Sigmoid colon (tissue), 7 donors: ENCODE measurements around the gene CA12. TPM values are rescaled to one million over a fixed set of nuclear protein-coding genes. Genes with fewer than 3 reads are reported as not detected.

Experiments used
- DNase-seq: peaks from one replicate; pipeline ENCODE4 v3.0.0-alpha.2; 2019
- H3K27ac ChIP-seq, 4 donors: fragments of 200-600 bp; sonication (generic); one replicate each; pipeline ENCODE4 v1.5.1; 2016 to 2019; ENCODE audit warnings: mild to moderate bottlenecking in 1 of 4
- H3K27me3 ChIP-seq, 3 donors: fragments of 200-600 bp; sonication (generic); one replicate each; pipeline ENCODE4 v1.5.1; 2019; ENCODE audit warnings: mild to moderate bottlenecking in 1 of 3
- H3K36me3 ChIP-seq, 4 donors: fragments of 200-600 bp; sonication (generic); one replicate each; pipeline ENCODE4 v1.5.1; 2016 to 2019
- H3K4me1 ChIP-seq, 4 donors: fragments of 200-600 bp; sonication (generic); one replicate each; pipeline ENCODE4 v1.5.1; 2017 to 2019
- H3K4me3 ChIP-seq, 4 donors: fragments of 200-600 bp; sonication (generic); one replicate each; pipeline ENCODE4 v1.5.1; 2017 to 2019; ENCODE audit warnings: mild to moderate bottlenecking in 2 of 4, moderate library complexity in 1 of 4
- H3K9me3 ChIP-seq, 4 donors: fragments of 200-600 bp in 3 of 4; sonication (generic) in 3 of 4; one replicate each; pipeline versions ENCODE4 v1.5.1 to v1.6.1; 2013 to 2019
- EP300 ChIP-seq, 4 donors: sonication (generic); formaldehyde crosslinking; IDR thresholded peaks; one replicate each; pipeline ENCODE4 v1.6.1; 2017; ENCODE audit warnings: antibody characterized with exemption in 4 of 4
- POLR2A ChIP-seq, 2 donors: fragments of 450-650 bp; IDR thresholded peaks; one replicate each; pipeline ENCODE4 v1.6.1; 2016; ENCODE audit warnings: antibody characterized with exemption in 2 of 2, mild to moderate bottlenecking in 2 of 2, moderate library complexity in 2 of 2
- POLR2AphosphoS5 ChIP-seq, 4 donors: sonication (generic); formaldehyde crosslinking; IDR thresholded peaks; one replicate each; pipeline ENCODE4 v1.6.1; 2017; ENCODE audit warnings: antibody characterized with exemption in 4 of 4
- WGBS, 2 donors: extraction: QIAGEN DNeasy Blood & Tissue Kit; methylation state at CpG; one replicate each; pipeline ENCODE4 v1.1.7; 2013; 5-methylcytosine and 5-hydroxymethylcytosine counted together
- intact Hi-C: fragments of 100-400 bp; cut with DNase I; formaldehyde crosslinking; loops from one replicate; pipeline ENCODE4 v1.15.1; 2023
- polyA plus RNA-seq, 3 donors: library from polyadenylated mRNA; stranded (reverse); fragments of 200-250 nt; gene quantifications; one replicate each; pipeline ENCODE4 v1.2.3, GENCODE V29; 2013
- total RNA-seq, 4 donors: library from RNA; depleted of rRNA; stranded (reverse); fragments of >200 nt; gene quantifications; one replicate each; pipeline ENCODE4 v1.1.0, GENCODE V29; 2016
- TF ChIP-seq, protein P1 (sequence below), 4 experiments: fragments of 450-650 bp in 3 of 4; fragments of 200-600 bp in 1 of 4; IDR thresholded peaks; one replicate each; pipeline ENCODE4 v1.5.1; 2016 to 2019; ENCODE audit warnings: antibody characterized with exemption in 4 of 4, mild to moderate bottlenecking in 3 of 4, moderate library complexity in 2 of 4
- donor health status: healthy with polysubstance abuse.
- donor health status: Bipolar disorder and iron deficiency.
- donor health status: healthy.

Gene CA12
- total and polyA plus RNA-seq, 7 donors, result 0.14 to 76.2 (median 2.2) TPM

DNA sequence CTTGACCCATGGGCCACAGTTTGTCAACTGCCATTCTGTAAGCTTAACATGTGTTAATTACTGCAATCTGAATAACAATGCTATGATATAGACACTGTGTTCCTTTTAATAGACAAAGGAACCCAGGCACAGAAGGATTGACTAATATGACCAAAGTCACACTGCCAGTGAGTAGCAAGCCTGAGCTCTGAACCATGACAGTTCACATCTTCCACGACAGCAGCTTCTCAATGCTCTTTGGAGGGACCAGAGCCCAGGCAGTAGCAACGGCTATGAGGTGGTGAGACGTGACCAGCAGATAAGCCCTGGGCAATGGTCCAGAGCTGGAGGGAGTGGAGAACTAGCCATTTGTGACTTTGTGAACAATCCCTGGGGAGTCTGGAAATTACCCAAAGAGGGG lies 19.4 kb downstream of the CA12 start:
- intact Hi-C loops, result no loop called here
- Histone ChIP-seq H3K36me3 (no peaks in the 10 kb centered on the region), H3K4me3 (no peak overlapping the region), H3K27ac (no peak overlapping the region), H3K4me1 (no peaks in the 10 kb centered on the region), H3K9me3 (no peaks in the 10 kb centered on the region), H3K27me3 (no peaks in the 10 kb centered on the region)
- TF ChIP-seq POLR2A (IDR thresholded peaks at IDR 0.05), result no peak
- no peak for TF ChIP-seq EP300 (IDR thresholded peaks at IDR 0.05)
- TF ChIP-seq, protein P1, sequence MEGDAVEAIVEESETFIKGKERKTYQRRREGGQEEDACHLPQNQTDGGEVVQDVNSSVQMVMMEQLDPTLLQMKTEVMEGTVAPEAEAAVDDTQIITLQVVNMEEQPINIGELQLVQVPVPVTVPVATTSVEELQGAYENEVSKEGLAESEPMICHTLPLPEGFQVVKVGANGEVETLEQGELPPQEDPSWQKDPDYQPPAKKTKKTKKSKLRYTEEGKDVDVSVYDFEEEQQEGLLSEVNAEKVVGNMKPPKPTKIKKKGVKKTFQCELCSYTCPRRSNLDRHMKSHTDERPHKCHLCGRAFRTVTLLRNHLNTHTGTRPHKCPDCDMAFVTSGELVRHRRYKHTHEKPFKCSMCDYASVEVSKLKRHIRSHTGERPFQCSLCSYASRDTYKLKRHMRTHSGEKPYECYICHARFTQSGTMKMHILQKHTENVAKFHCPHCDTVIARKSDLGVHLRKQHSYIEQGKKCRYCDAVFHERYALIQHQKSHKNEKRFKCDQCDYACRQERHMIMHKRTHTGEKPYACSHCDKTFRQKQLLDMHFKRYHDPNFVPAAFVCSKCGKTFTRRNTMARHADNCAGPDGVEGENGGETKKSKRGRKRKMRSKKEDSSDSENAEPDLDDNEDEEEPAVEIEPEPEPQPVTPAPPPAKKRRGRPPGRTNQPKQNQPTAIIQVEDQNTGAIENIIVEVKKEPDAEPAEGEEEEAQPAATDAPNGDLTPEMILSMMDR (IDR thresholded peaks at IDR 0.05), result no peak
- no peak for TF ChIP-seq POLR2AphosphoS5 (IDR thresholded peaks at IDR 0.05)
- DNase-seq, result no peak
- WGBS, 2 donors, result 13 to 67% methylated on average over 3 of the region's 3 CpGs

DNA sequence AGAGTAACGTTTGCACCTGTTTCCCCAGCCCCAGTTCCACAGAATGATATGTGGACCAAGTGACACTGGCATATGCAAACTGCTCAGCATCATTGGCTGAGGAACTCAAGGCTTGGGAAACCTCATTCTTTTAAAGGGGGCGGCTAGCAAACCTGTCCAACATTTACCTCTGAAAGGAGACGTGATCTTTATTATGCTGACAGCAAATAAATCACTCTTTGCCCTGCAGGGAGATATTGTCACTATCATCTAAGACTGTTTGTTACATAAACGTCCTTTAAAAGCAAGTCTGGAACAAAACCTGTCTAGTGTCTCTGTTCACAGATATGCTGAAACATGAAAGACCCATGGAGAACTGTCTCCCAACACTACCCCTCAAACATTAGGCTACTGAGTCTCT lies 21.5 kb downstream of the CA12 start:
- Histone ChIP-seq H3K4me1 (no peaks in the 10 kb centered on the region), H3K27ac (no peak overlapping the region), H3K4me3 (no peak overlapping the region), H3K27me3 (no peaks in the 10 kb centered on the region), H3K9me3 (no peaks in the 10 kb centered on the region), H3K36me3 (no peaks in the 10 kb centered on the region)
- intact Hi-C loops, result no loop called here
- TF ChIP-seq, protein P1 (IDR thresholded peaks at IDR 0.05), result no peak
- TF ChIP-seq POLR2AphosphoS5 (IDR thresholded peaks at IDR 0.05) (no peak), POLR2A (IDR thresholded peaks at IDR 0.05) (no peak), EP300 (IDR thresholded peaks at IDR 0.05) (no peak)
- peak; percentile 19 for DNase-seq
- WGBS, 2 donors, result 36 to 70% methylated on average over 4 of the region's 4 CpGs

DNA sequence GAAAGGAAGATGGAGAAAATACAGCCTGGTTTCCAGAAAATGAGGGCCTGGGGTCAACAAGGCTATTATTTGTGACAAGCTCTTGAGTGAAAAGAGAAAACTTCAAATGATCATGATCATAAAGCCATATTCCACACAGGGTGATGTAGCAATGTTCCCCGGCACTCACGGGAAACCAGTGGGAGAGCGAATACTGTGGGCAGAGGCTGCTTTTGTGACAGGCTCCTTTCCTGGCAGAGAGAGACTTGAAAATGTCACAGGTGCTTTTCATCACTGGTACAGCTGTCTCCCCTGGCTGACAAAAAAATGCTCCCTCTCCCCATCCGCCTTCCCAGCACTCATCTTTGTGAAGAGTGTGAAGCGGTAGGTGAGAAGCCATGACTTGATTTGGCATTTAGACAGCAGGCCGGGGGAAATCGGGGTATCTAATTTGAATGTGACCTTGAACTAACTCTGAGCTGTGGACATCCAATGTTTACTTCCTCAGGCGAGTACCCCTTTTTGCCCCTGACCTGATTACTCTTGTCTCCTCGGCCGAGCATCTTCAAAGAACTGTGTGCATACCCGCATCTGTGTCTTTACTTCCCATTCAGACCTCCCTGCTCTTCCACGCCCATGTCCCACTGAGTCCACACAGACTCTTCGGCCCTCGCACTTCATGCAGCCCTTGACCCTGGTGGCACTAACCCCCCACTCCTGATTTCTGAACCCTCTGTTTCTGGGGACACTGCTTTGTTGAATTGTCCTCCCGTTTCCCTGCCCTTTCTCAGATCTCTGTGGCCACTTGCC lies 23.2 kb downstream of the CA12 start:
- intact Hi-C loops, result no loop called here
- no peaks in the 10 kb centered on the region for H3K27me3 ChIP-seq
- WGBS, 2 donors, result 20 to 69% methylated on average over 15 of the region's 15 CpGs

DNA sequence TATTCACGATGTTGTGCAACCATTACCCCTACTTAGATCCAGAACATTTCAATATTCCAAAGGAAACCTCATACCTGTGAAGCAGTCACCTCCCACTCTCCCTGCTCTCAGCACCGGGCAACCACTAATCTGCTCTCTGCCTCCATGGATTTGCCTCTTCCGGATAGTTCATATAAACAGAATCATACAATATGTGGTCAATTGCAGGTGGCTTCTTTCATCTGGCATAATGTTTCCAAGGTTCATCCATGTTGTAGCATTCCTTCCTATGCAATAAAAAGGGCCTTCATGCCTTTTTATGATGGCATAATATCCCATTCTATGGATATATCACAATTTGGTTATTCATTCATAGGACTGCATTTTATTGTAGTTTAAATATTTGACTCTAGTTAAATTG lies 23.9 kb downstream of the CA12 start:
- no peaks in the 10 kb centered on the region for H3K36me3 ChIP-seq
- no peaks in the 10 kb centered on the region for H3K9me3 ChIP-seq
- intact Hi-C loops, result no loop called here
- no peaks in the 10 kb centered on the region for H3K27me3 ChIP-seq
- H3K4me3 ChIP-seq, result no peak overlapping the region
- DNase-seq, result peak; percentile 7
- TF ChIP-seq POLR2A (IDR thresholded peaks at IDR 0.05), result no peak
- no peak for TF ChIP-seq EP300 (IDR thresholded peaks at IDR 0.05)
- TF ChIP-seq, protein P1 (IDR thresholded peaks at IDR 0.05), result no peak
- TF ChIP-seq POLR2AphosphoS5 (IDR thresholded peaks at IDR 0.05), result no peak
- 13 to 70% methylated on average over 3 of the region's 3 CpGs for WGBS, 2 donors
- H3K27ac ChIP-seq, result no peak overlapping the region
- no peaks in the 10 kb centered on the region for H3K4me1 ChIP-seq

More for the DNA sequence above, 23.2 kb downstream of the CA12 start:
- Histone ChIP-seq H3K4me1 (no peaks in the 10 kb centered on the region), H3K27ac (no peak overlapping the region), H3K9me3 (no peaks in the 10 kb centered on the region), H3K36me3 (no peaks in the 10 kb centered on the region), H3K4me3 (no peak overlapping the region)
- peak; percentile 37 for DNase-seq
- TF ChIP-seq POLR2A (IDR thresholded peaks at IDR 0.05) (no peak), POLR2AphosphoS5 (IDR thresholded peaks at IDR 0.05) (no peak), EP300 (IDR thresholded peaks at IDR 0.05) (no peak)
- TF ChIP-seq, protein P1 (IDR thresholded peaks at IDR 0.05), result no peak
